ENCODE data around the gene EHHADH. TPM values are rescaled to one million over a fixed set of nuclear protein-coding genes. Genes with fewer than 3 reads are reported as not detected.

EHHADH gene
- polyA plus RNA-seq, 1 of the 3 experiments (the other 2 are of a cell fraction) = 2.5 TPM

DNA sequence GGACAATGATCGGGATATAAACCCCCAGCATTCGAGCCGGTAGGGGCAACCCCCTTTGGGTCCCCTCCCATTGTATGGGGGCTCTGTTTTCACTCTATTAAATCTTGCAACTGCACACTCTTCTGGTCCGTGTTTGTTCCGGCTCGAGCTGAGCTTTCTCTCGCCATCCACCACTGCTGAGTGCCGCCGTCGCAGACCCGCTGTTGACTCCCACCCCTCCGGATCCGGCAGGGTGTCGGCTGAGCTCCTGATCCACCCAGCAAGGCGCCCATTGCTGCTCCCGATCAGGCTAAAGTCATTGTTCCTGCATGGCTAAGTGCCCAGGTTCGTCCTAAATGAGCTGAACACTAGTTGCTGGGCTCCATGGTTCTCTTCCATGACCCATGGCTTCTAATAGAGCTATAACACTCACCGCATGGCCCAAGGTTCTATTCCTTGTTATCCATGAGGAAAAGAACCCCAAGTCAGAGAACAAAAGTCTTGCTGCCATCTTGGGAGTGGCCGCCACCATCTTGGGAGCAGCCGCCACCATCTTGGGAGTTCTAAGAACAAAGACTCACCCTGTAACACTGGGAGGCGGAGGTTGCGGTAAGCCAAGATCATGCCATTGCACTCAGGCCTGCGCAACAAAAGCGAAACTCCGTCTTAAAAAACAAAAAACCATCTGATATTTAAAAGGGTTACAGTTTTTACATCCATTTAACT is 11.2 kb upstream of the EHHADH start:
- Histone ChIP-seq H4K20me1 (ENCODE audit: insufficient read depth) (no peaks in the 10 kb centered on the region), H3K9me3 (no peaks in the 10 kb centered on the region), H3K79me2 (ENCODE audit: insufficient read depth) (no peaks in the 10 kb centered on the region), H3K9me2 (no peaks in the 10 kb centered on the region), H2AFZ (ENCODE audit: low read depth) (no peak overlapping the region), H3K36me3 (replicated peaks in 1 of 2; ENCODE audit: control insufficient read depth in 1 of 2, insufficient read depth in 2 of 2, low read length in 1 of 2) (no peaks in the 10 kb centered on the region), H3K4me1 (ENCODE audit: control insufficient read depth in 1 of 2, insufficient read depth in 2 of 2, low read depth in 1 of 2, low read length in 1 of 2) (peaks cover 0 to 3% of the 10 kb centered on the region in 2 experiments; a peak in 1 of 4 replicates), H3K4me3 (ENCODE audit: low read depth in 2 of 2, low read length in 1 of 2) (no peak overlapping the region), H3K4me2 (no peak overlapping the region), H3K9ac (no peak overlapping the region), H3F3A (replicated peaks; ENCODE audit: insufficient read depth) (no peaks in the 10 kb centered on the region), H3K27ac (ENCODE audit: low read depth in 2 of 2, low read length in 1 of 2) (no peak overlapping the region), H3K27me3 (ENCODE audit: insufficient read depth) (no peaks in the 10 kb centered on the region; the same call in 1 of the 2 replicates)
- 79% methylated on average over 21 of the region's 25 CpGs for WGBS (ENCODE audit: low lambda C conversion rate)
- DNase-seq = no peak
- TF ChIP-seq SMC3 (IDR thresholded peaks at IDR 0.05; ENCODE audit: low read depth, low read length) (no peak), ELF1 (IDR thresholded peaks at IDR 0.05) (no peak), EZH2phosphoT487 (IDR thresholded peaks at IDR 0.05; ENCODE audit: borderline replicate concordance, low read depth) (no peak), RCOR1 (IDR thresholded peaks at IDR 0.05; ENCODE audit: low read length) (no peak), MXI1 (IDR thresholded peaks at IDR 0.05; ENCODE audit: low read depth, low read length) (no peak), FOXM1 (IDR thresholded peaks at IDR 0.05; ENCODE audit: low read depth) (no peak), EP300 (IDR thresholded peaks at IDR 0.05; ENCODE audit: borderline replicate concordance in 1 of 2, low read depth in 1 of 2, low read length in 1 of 2) (no peak), CHD2 (IDR thresholded peaks at IDR 0.05; ENCODE audit: low read length, partially characterized antibody) (no peak), POLR2AphosphoS5 (IDR thresholded peaks at IDR 0.05; ENCODE audit: low read depth, low read length) (no peak), TEAD4 (IDR thresholded peaks at IDR 0.05; ENCODE audit: borderline replicate concordance, insufficient read depth) (no peak), FOSL2 (IDR thresholded peaks at IDR 0.05; ENCODE audit: borderline replicate concordance, low read depth) (no peak), NRF1 (IDR thresholded peaks at IDR 0.05; ENCODE audit: low read depth, low read length) (no peak)
- TF ChIP-seq, protein P1, sequence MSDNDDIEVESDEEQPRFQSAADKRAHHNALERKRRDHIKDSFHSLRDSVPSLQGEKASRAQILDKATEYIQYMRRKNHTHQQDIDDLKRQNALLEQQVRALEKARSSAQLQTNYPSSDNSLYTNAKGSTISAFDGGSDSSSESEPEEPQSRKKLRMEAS (IDR thresholded peaks at IDR 0.05; ENCODE audit: low read depth) = no peak
- TF ChIP-seq, protein P2, sequence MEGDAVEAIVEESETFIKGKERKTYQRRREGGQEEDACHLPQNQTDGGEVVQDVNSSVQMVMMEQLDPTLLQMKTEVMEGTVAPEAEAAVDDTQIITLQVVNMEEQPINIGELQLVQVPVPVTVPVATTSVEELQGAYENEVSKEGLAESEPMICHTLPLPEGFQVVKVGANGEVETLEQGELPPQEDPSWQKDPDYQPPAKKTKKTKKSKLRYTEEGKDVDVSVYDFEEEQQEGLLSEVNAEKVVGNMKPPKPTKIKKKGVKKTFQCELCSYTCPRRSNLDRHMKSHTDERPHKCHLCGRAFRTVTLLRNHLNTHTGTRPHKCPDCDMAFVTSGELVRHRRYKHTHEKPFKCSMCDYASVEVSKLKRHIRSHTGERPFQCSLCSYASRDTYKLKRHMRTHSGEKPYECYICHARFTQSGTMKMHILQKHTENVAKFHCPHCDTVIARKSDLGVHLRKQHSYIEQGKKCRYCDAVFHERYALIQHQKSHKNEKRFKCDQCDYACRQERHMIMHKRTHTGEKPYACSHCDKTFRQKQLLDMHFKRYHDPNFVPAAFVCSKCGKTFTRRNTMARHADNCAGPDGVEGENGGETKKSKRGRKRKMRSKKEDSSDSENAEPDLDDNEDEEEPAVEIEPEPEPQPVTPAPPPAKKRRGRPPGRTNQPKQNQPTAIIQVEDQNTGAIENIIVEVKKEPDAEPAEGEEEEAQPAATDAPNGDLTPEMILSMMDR (IDR thresholded peaks at IDR 0.05) = no peak
- TF ChIP-seq, protein P3, sequence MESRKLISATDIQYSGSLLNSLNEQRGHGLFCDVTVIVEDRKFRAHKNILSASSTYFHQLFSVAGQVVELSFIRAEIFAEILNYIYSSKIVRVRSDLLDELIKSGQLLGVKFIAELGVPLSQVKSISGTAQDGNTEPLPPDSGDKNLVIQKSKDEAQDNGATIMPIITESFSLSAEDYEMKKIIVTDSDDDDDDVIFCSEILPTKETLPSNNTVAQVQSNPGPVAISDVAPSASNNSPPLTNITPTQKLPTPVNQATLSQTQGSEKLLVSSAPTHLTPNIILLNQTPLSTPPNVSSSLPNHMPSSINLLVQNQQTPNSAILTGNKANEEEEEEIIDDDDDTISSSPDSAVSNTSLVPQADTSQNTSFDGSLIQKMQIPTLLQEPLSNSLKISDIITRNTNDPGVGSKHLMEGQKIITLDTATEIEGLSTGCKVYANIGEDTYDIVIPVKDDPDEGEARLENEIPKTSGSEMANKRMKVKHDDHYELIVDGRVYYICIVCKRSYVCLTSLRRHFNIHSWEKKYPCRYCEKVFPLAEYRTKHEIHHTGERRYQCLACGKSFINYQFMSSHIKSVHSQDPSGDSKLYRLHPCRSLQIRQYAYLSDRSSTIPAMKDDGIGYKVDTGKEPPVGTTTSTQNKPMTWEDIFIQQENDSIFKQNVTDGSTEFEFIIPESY (IDR thresholded peaks at IDR 0.05; ENCODE audit: borderline replicate concordance, low read depth) = no peak
- ChIA-PET CTCF (no interaction called here), POLR2A (no interaction called here)
